Amygdala (tissue), 56 donors: ENCODE data around the gene MDM1.
A peak's percentile ranks its signal among the peaks of the same experiment; 100 is the strongest.

Source experiments
- DNase-seq, 56 donors: peaks; one replicate each; lab custom pipeline; 2025; lab: John Stamatoyannopoulos, UW

Gene MDM1, protein sequence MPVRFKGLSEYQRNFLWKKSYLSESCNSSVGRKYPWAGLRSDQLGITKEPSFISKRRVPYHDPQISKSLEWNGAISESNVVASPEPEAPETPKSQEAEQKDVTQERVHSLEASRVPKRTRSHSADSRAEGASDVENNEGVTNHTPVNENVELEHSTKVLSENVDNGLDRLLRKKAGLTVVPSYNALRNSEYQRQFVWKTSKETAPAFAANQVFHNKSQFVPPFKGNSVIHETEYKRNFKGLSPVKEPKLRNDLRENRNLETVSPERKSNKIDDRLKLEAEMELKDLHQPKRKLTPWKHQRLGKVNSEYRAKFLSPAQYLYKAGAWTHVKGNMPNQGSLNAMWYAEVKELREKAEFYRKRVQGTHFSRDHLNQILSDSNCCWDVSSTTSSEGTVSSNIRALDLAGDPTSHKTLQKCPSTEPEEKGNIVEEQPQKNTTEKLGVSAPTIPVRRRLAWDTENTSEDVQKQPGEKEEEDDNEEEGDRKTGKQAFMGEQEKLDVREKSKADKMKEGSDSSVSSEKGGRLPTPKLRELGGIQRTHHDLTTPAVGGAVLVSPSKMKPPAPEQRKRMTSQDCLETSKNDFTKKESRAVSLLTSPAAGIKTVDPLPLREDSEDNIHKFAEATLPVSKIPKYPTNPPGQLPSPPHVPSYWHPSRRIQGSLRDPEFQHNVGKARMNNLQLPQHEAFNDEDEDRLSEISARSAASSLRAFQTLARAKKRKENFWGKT

DNA sequence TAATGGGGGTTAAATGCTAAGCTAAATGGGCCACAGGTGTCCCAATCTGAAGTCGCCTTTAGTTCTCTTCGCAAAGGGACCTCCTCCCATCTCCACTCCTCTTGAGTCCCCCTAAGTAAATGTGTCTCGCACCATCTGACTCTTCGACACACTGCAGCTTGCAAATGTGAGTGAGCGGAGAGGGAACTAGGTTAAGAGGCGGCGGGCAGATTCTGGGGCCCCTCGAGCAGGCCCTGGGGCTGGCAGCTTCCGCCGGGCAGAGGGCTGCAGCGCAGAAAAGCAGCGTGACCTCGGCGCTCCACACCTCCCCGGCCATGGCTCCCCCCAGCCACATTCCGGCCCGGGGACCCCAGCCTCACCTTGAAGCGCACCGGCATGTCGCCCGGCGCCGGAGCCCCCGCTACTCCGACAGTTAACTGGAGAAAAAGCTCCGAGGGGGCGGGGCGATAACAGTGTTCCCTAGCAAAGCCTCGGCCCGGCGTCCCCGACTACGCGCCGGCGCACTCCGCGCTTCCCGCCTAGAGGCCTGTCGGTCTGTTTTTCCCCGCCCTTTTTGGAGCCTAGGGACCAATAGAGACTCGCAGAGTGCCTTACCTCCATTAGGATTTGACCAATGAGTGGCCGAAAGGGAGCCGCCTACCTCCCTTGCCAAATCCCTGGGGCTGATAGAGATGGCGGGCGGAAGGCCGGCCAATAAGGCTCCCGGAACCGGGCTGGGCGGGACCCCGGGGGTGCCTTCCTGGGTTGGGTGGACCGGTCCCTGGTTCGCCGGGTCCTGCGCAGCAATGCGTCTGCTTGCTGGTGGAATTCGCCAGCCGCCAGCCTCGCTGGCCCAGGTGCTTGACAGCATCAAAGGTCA is at the start of gene MDM1:
Gene MDM1, minus strand, starts transcription at position 494 of the 859 bp plus-strand sequence. Its CDS starts 117 bp downstream, at position 377.
- peak; percentile 55 to 99 (median 96) for DNase-seq

DNA sequence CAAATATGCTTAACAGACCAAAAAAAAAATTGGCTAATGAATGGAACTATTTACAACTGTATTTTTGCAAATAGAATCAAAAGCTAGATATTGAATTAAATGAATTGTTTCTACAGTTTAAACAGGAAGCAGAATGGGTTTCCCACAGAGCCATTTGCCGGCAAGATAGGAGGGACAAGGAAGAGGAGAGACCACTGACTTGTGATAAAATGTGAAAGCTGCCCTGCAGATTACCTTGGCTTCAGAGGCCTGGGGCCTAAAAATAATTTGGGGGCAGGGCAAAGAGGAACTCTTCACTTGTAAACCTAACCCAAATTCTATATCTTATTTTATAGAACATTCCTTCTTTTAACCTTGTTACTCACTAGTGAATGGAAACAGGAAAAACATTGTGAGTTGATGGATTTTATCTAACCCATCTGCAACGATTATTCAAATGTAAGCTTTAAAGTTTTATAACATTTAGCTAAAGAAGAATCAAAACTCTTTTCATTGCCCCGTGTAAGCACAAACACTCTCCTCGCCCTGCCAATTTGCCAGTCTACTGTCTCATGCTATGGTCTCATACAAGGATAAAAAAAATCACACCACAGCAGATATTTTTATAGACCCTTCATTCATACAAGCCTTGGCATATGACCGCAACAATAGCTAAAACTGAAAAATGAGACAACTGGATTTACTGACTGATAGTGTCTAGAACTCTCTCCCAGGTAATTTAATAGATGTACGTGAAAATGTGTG is 49.5 kb upstream of the MDM1 start:
- DNase-seq, result no peak

DNA sequence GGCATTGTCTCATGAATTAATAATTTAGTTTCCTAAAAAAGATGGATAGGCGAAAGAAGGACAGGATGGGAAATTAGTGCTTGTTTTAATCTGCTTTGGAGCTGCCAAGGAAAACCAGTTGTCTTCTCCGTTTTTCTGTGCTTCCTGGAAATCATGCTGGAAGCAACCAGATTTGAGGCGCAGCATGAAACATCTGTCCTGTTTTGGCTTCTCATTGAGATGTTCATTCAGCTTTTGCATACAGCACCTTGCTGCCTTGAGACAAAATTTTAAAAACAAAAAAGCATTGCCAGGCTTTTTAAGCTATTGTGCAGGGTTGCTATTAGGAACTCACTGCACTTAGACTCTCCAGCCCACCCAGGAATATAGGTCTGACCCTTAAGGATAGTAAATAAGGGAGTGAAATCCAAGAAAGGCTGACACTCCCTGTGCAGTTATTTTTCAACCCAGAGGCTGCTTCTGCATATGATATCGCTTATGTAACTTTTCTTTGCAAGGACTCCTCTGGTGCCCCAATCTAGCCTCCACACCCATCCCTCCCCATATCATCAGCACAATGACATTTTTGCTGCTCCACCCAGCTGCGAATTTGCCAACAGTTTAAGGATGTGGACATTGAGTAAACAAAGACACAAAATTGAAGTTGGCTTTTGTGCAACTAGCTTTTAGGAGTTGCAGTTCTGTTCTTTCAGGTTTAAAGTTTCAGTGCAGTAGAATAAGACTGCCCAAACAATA is 46.9 kb upstream of the MDM1 start:
- DNase-seq, result no peak

DNA sequence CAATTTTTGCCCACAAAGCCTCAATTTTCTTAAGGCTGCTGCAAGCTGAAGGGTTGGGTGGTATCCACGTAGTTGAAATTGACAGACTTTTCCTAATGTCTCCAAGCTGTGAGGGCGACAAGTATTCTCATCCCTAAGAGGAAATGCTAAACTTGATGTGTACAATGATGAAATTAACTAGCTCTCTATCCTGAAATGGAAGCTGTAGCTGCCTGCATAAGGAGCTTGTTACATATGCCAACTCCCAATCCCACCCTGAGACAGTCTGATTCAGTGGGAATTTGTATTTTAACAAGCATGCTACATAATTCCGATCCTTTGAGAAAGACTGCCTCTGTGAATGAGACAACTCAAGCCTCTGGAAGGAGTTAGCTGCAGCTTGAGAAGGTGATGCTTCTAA is 45.7 kb upstream of the MDM1 start:
- no peak for DNase-seq

DNA sequence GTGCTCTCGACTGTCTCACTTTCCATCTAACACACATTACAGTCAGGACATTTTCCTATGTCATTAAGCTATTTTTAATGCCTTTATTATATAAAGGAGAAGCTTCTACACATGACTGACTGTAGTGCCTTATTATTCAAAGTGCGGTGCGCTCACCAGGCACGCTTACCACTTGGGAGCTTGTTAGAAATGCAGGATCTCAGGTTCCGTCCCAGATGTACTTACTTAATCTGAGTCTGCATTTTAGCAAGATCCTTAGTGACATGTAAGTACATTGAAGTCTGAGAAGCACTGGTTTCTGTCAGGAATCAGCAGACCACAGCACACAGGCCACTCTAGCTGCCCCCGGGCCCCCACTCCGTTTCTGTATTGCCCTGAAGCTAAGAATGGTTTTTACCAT is 44.7 kb upstream of the MDM1 start:
- no peak for DNase-seq

DNA sequence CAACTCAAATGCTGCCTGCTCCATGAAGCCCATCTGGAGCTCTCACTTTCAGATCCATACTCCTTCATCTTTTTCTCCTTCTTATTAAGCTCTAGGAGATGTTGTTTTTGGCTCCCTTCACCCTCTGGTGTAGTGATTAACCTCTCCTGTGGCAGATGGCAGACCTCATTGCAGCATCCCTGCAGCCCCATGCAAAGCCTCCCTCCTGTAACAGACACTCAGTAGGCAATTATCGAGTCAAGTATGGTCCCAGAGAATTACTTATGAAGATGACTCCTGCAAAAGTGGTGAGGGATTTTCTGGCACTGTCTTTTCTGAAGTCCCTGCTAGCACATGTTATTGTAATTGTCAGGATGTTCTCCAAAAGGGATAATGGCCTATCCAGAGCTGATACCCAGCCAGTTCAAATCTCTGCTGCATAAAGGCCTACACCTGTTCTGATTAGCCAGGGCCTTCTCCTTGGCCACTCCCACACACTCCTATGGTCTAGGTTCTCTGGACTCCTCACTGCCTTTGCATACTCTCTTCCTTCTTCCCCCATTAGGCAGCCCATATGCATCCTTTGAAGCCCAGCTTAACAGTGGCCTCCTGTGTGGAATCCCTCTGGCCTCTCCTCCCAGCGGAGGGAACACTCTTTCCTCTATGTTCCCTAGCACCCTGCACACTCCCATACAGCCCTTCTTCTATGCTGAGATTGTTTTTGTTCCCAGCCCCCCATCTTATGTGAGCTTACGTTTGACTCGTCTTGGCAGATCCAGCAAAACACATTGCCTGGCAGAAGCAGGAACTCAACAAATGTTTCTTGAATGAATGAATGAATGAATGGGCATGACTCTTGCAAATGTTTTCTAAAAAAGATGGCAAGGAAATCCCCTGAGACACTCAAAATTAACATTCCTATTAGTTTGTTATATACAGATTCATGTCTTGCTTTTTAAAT is 43.9 kb upstream of the MDM1 start:
- no peak for DNase-seq

DNA sequence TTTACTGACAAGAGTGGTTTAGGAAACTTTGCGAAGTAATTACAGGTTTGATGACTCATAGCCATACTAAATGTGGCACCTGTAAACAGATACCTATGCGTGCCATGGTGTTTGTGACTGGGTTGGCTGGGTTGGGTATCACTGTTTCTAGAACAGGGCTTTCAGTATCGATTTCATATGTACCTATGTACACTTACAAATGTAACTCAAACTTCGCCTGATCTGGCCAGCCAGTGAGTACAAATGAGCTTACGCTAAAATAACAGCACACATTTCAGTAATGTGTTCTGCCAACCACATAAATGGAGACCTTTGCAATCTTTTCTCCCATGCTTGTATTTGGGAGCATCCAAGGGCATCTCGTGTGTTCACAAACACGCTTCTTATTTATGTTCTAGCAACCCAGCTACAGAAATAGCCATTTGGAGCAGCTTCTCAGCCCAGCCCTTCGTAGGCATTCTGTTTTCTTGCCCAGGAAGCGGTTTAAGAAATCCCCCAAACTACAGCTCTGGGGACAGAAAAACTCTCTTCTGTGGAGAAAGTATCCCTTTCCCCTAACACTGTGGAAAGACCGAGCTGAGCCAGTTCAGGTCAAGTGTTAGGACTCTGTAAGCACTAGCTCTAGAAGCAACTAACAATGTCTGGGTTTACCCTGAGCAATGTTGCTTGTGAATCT is 42.3 kb upstream of the MDM1 start:
- no peak for DNase-seq

DNA sequence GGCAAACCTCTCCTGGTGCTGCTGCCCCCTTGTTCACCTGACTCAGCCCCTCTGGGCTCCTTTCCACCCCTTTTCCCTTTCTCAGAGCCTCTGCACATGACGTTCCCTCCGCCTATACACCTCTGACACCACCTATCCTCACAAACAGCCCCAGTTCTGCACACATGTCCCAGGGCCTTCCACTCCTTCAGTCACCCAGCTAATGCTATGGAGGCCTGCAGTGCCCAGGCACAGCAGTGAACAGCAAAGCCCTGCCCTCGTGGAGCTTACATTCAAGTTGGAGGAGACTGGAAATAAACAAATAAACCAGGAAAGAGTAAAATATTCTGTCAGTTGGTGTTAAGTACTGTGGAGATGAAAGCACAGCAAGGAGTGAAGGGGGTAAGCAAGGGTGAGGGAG is 38.5 kb upstream of the MDM1 start:
- DNase-seq, result no peak

DNA sequence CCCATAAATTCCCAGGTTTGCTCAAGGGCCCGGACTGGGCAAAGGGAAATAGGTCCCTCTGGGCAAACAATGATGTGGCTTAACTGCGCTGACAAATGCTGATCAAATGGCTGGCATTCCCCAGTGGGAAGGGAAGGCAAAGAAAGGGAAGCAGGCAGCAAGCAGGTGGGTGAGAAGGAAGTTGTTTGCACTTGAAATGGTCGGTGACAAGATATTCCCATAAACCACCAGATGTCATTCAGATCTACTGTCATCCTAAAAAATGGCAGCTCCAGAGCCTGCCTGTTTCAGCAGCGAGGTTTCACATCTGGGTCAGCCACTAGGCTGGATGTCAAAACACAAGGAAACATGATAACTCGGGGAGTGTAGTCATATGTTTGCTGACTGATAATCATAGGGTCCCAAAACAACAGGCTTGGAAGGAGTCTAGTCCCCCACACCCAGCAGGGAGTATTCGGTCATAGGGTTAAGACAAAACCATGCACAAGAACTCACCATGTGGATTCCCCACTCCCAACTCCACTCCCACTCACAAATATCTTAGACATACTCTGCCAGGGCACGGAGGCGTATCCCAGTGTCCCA is 37.9 kb upstream of the MDM1 start:
- DNase-seq, result no peak

DNA sequence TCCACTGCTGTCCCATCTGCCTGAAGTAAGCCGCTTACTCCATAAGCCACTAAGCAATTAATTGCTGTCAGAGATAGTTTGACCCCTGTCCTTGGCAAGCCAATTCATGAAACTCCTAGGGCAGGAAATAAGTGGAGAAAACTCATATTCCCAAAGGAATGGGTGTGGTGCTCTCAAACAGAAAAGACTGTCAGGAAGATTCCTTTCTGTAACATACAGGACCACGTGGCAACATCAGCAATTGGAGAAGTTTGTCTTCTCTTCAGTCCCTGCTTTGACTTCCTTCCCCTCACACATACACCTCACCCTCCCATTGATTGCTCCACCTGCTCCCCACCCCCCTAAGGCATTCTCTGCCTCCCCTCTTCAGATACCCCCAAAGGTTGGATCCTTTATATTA is 36.2 kb upstream of the MDM1 start:
- DNase-seq, result no peak

DNA sequence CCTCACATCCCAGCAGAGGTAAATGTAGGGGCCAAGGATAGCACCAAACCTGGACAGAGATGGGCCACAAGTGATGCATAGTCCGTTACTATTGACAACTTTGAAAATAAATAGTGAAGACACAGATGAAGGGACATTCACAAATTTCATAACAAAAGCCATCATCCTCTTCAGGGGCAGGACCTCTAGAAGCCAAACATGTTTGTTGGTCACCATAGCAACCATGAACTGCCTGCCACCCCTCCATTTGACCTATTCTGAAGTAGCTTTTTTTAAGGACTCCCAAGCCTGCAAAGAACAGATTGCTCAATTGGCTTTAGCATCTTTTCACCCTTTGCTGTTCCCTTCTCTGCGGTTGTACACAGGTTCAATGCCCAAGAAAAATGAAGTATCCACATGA is 35.7 kb upstream of the MDM1 start:
- DNase-seq, result no peak

DNA sequence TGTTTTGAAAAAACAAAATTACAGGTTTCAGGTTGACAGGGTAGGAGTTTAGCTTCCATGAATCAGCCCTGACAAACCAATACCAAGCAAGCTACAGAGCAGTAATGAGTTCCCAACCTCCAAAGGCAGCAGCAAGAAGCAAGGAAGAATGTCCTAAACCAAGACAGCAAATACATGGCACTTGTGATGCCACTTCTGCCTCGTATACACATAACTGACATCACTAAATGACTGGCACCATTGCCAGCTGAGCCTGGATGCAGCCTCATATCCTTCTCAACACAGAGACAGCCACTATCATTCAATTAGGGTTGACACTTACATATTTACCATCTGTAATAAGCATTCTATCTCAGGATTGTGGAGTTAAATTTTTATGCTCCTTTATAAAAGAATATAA is 35.0 kb upstream of the MDM1 start:
- no peak for DNase-seq

DNA sequence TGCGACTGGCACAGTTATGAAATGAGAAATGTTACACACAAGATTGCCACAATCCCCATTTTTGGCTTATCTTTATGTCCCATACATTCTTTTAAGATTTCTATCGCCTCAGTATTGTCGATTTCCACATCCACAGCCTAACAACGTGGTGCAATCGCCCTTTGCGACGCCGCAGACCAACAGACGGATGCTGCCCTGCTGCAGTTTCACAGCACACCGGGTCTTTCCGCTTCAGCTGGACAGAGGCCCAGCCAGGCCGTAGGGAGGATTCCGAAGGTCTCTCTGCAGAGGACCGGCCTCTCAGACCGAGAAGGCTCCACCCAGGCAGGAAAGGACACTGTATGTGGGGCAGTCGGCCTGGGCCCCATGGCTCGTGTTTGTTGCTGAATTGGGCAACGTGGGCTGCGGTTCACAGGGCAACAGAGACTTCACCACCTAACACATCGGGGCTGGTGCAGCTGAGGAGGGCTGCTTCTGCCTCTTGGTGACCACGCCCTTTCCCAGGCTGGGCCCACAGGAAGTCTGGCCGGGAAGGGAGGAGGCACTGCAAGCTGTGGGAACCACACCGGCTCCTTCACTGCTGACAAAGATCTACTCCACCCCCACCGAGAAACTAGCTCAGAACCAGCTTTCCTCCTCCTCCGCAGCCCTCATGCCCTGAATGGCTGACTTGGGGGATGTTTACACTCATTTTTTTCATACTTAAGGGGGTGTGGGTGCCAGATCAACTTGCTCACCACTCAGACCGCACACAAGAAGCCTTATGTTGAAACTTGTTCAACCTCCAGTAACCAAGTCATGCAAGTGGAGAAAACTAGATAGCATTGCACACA is 32.9 kb upstream of the MDM1 start:
- DNase-seq, result peak in 36 of 56 donors; percentile 1 to 51 (median 18)

DNA sequence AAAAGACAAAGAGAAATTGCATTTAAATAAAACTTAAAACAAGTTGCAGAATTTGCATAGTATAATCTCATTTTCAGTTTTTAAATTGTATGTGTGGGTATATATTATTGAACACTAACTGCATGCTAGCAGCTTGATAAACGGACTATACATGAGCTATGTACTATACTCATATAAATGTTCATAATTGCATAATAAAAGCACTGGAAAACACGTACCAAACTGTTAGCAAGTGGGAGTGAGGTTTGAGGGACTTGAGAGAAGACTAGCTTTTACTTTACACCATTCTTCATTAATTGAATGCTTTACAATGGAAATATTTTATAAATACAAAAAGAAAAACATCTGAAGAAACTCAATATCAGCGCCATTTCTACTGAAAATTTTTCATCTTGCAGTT is 32.2 kb upstream of the MDM1 start:
- no peak for DNase-seq

DNA sequence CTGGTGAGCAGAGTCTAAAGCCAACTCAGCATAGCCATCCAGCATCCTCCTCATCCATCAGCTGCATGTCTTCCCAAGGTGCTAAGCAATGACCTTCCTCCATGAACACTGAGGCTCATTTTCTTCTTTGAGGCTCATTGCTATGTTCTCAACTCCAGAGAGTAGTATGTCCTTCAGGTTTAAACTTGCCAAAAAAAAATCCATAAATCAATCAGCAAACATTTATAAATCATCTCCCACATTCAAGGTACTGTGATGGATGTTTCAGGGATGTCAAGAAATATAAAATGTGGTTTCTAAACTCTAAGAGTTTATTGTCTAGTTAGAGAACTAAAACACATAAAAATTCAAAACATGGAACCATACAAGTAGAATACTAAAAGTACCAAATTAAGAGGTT is 29.8 kb upstream of the MDM1 start:
- no peak for DNase-seq

DNA sequence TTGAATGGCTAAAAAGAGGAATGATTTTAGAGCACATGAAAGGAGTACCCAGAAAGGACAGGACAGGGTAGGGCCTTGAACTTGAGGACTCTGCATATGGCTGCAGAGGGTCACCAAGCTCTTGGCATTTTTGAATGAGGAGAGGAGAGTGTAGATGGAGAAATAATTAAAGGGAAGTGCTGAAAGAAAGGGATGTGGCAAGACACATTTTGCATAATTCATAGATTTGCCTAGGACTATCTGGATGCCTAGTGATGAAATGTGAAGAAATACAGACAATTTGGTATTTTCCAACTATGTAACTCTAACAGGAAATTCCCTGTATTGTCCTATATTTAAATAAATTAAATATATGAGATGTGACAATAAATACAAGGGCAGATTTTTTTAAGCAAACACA is 27.5 kb upstream of the MDM1 start:
- DNase-seq, result no peak
